Hepatic stellate cell (primary cell): ENCODE results near the gene CIDEB.

ENCODE experiments used
- DNase-seq: peaks from one replicate; pipeline ENCODE4 v3.0.0; 2011; ENCODE audit warnings: low spot score

Gene CIDEB

GRCh38 chr14:24312736-24313507 lies 5.1 kb upstream of the CIDEB start:
- no peak for DNase-seq

GRCh38 chr14:24311837-24312615 lies 4.2 kb upstream of the CIDEB start:
- DNase-seq: no peak

- peak; percentile 79 for DNase-seq
Observed at GRCh38 chr14:24310646-24311604, 3.1 kb upstream of the CIDEB start, which contains the start of gene LTB4R. TSS of gene LTB4R (plus strand) at chr14:24311502. CDS start at chr14:24315652, 4,150 bp downstream.

GRCh38 chr14:24310265-24310645 lies 2.5 kb upstream of the CIDEB start:
- no peak for DNase-seq

- DNase-seq: no peak
Observed at GRCh38 chr14:24309538-24310264, 1.9 kb upstream of the CIDEB start, which contains the start of gene LTB4R2. TSS of gene LTB4R2 (plus strand) at chr14:24310140. CDS start at chr14:24310665, 525 bp downstream.

GRCh38 chr14:24308342-24309124 lies 756 bp upstream of the CIDEB start:
- DNase-seq: no peak

- DNase-seq: no peak
Observed at GRCh38 chr14:24307156-24307574, 612 bp downstream of the CIDEB start.

GRCh38 chr14:24304019-24304387 lies 3.8 kb downstream of the CIDEB start:
- DNase-seq: no peak

GRCh38 chr14:24300326-24300980 lies 7.3 kb downstream of the CIDEB start:
- DNase-seq: no peak

- DNase-seq: peak; percentile 95
Observed at GRCh38 chr14:24299255-24300191, 8.3 kb downstream of the CIDEB start, which contains the start of the genes DHRS1 and NOP9. TSS of gene DHRS1 (minus strand) at chr14:24299780. CDS start at chr14:24299106, 674 bp downstream. TSS of gene NOP9 (plus strand) at chr14:24299850. CDS start at chr14:24299955, 105 bp downstream.

GRCh38 chr14:24298892-24299254 lies 8.9 kb downstream of the CIDEB start:
- peak; percentile 82 for DNase-seq

- DNase-seq: no peak
Observed at GRCh38 chr14:24297190-24297964, 10.4 kb downstream of the CIDEB start.

GRCh38 chr14:24296341-24297157 lies 11.2 kb downstream of the CIDEB start:
- DNase-seq: peak; percentile 93

GRCh38 chr14:24293525-24293924 lies 14.3 kb downstream of the CIDEB start:
- DNase-seq: no peak

GRCh38 chr14:24292118-24292807 lies 15.5 kb downstream of the CIDEB start:
- no peak for DNase-seq

GRCh38 chr14:24291446-24292117 lies 16.2 kb downstream of the CIDEB start:
- DNase-seq: no peak
